ENCODE measurements around the gene CHAT. TPM values are rescaled to one million over a fixed set of nuclear protein-coding genes. Genes with fewer than 3 reads are reported as not detected.

CHAT gene
- total RNA-seq, 1 donor from 2014 or later = 0.34 TPM

DNA sequence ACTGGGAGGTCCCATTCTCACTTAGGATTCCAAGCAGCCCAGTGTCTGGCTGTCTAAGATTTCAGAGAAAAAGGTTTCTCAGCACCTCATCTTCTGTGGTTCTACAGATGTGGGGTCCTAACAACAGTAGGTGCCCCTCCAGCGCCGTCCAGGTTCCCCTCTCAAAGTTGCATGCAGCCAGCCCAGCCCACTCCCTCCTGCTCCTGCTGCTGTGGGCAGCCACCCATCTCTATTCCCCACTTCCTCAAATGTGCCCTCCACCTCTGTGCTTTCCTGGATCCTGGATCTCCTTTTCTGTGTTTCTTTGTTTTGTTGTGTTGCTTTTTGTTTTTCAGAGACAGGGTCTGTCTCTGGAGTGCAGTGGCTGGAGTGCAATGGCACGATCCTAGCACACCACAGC is 17.0 kb upstream of the CHAT start:
- Mint-ChIP-seq H3K4me1 (ENCODE audit: unreplicated experiment) (peaks cover 6% of the 10 kb centered on the region), H3K4me3 (no peak overlapping the region), H3K36me3 (no peaks in the 10 kb centered on the region), H3K27me3 (peaks cover 38% of the 10 kb centered on the region), H3K27ac (no peak overlapping the region), H3K9me3 (no peaks in the 10 kb centered on the region)
- no peak for DNase-seq (ENCODE audit: extremely low spot score, unreplicated experiment)
- TF ChIP-seq, protein P1, sequence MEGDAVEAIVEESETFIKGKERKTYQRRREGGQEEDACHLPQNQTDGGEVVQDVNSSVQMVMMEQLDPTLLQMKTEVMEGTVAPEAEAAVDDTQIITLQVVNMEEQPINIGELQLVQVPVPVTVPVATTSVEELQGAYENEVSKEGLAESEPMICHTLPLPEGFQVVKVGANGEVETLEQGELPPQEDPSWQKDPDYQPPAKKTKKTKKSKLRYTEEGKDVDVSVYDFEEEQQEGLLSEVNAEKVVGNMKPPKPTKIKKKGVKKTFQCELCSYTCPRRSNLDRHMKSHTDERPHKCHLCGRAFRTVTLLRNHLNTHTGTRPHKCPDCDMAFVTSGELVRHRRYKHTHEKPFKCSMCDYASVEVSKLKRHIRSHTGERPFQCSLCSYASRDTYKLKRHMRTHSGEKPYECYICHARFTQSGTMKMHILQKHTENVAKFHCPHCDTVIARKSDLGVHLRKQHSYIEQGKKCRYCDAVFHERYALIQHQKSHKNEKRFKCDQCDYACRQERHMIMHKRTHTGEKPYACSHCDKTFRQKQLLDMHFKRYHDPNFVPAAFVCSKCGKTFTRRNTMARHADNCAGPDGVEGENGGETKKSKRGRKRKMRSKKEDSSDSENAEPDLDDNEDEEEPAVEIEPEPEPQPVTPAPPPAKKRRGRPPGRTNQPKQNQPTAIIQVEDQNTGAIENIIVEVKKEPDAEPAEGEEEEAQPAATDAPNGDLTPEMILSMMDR (conservative IDR thresholded peaks at IDR 0.05) = no peak

DNA sequence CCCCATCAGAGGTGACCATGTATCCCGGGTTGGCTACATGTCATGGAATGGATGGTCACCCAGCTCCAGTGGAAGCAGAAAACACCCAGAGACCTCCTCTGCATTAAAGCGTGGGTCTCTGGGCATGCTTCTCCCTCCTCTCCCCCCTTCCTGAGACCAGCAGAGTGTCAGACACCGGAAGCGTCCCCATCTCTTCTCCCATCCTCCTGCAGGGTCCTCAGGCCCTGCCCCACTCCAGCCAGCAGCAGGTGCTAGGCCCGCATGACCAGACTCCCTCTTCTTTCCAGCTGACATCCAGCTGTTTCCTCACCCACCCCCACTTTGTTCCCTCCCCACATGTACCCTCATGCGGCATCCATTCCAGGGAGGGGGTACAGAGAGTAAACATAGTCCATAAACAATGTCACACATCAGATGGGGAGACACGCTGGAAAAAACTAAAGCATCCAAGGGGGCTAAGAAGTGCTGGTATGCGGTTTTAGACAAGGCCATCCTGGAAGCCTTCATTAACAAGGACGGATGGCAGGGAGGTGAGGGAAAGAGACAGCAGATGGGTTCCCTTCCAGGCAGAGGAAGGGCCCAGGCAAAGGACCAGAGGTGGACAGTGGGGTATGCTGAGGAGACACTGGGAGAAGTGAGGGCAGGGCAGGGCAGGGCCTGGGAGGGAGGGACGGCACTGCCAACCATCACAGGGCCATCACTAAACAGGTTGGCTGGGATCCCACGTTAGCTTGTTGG is 16.2 kb upstream of the CHAT start:
- Mint-ChIP-seq H3K4me1 (ENCODE audit: unreplicated experiment) (peaks cover 6% of the 10 kb centered on the region), H3K27me3 (peaks cover 43% of the 10 kb centered on the region), H3K4me3 (no peak overlapping the region), H3K9me3 (no peaks in the 10 kb centered on the region), H3K27ac (no peak overlapping the region), H3K36me3 (no peaks in the 10 kb centered on the region)
- TF ChIP-seq, protein P1 (conservative IDR thresholded peaks at IDR 0.05) = no peak
- no peak for DNase-seq (ENCODE audit: extremely low spot score, unreplicated experiment)

DNA sequence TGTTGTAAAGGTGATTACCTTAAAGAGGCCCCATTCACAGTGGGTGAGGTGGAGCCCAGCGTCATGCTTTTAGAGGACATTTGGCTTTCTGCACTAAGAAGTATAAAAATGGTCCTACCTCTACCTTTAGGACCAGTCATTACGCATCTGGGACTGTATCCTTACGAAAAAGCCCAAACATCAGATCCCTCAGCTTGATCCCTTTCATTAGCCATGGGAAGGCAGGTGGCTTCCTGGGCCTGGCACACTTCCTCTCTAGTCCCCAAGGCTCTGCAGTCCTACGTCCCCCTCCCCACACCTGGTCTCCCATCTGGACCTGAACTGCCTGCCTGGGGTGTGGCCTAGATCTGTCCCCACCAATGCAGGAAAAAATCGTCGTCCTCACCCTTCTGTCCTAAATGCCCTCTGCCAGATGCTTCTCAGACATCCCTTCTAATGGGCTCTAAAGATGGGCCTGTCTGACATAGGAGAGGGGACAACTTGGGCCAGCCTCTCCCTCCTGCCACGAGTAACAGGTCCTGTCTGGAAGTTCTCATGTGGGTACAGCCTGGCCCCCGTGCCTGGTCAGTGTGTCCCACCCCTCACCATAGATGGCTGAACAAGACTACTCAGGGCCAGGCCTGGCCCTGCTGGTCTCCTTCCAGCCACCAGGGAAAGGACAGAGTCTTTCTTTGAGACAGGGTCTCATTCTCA is 15.5 kb upstream of the CHAT start:
- Mint-ChIP-seq H3K27ac (no peak overlapping the region), H3K36me3 (no peaks in the 10 kb centered on the region), H3K4me3 (no peak overlapping the region), H3K9me3 (no peaks in the 10 kb centered on the region), H3K27me3 (peaks cover 45% of the 10 kb centered on the region), H3K4me1 (ENCODE audit: unreplicated experiment) (peaks cover 3% of the 10 kb centered on the region)
- TF ChIP-seq, protein P1 (conservative IDR thresholded peaks at IDR 0.05) = no peak
- DNase-seq (ENCODE audit: extremely low spot score, unreplicated experiment) = no peak

DNA sequence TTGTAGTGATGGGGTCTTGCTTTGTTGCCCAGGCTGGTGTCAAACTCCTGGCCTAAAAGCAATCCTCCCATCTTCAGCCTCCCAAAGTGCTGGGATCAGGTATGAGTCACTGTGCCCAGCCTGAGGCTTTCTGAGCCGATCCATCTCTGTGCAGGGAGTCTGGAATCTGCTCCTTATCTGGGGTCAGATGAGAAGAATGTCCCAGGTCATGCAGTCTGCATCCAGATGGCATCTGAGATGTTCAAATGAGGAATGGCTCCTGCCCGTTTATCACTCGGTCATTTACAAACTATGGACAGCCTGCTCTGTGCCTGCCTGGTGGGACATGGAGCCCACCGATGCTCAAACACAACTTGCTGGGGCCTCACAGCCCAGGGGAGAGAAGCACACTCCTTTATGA is 14.9 kb upstream of the CHAT start:
- peaks cover 52% of the 10 kb centered on the region for H3K27me3 Mint-ChIP-seq
- no peak overlapping the region for H3K4me3 Mint-ChIP-seq
- TF ChIP-seq, protein P1 (conservative IDR thresholded peaks at IDR 0.05) = no peak
- H3K36me3 Mint-ChIP-seq = no peaks in the 10 kb centered on the region
- no peak for DNase-seq (ENCODE audit: extremely low spot score, unreplicated experiment)
- H3K27ac Mint-ChIP-seq = no peak overlapping the region
- peaks cover 3% of the 10 kb centered on the region for H3K4me1 Mint-ChIP-seq (ENCODE audit: unreplicated experiment)
- no peaks in the 10 kb centered on the region for H3K9me3 Mint-ChIP-seq

DNA sequence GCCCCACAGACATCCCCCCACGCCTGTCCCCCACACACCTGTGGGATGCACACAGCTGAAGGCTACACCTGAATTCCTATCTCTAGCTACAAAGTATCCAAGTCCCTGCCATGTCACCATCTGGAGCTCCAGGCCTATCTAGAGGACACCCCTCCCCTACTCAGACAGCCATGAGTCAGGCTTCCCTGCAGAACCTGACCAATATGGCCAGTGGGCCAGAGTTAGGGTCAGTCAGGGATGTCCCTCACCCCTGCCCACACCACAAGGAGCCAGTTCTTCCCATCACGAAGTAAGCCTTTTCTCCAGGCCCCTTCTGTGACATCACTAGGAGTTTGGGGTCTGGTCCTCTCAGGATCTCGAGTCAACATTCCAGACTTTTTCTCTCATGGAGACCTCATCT is 14.3 kb upstream of the CHAT start:
- H3K4me1 Mint-ChIP-seq (ENCODE audit: unreplicated experiment) = peaks cover 3% of the 10 kb centered on the region
- H3K9me3 Mint-ChIP-seq = no peaks in the 10 kb centered on the region
- no peak overlapping the region for H3K4me3 Mint-ChIP-seq
- H3K27me3 Mint-ChIP-seq = peaks cover 56% of the 10 kb centered on the region
- TF ChIP-seq, protein P1 (conservative IDR thresholded peaks at IDR 0.05) = no peak
- no peak overlapping the region for H3K27ac Mint-ChIP-seq
- no peaks in the 10 kb centered on the region for H3K36me3 Mint-ChIP-seq
- DNase-seq (ENCODE audit: extremely low spot score, unreplicated experiment) = no peak
